Activated CD4-positive, alpha-beta T cell treated with anti-CD3 and anti-CD28 coated beads for 1 hour (primary cell): ENCODE measurements around the gene GJB1.

ENCODE experiments used
- DNase-seq: peaks from one replicate; pipeline ENCODE4 v3.0.0-alpha.2; 2020

GJB1 gene

GRCh38 chrX:71215338-71215912 lies 7.6 kb upstream of the GJB1 start:
- no peak for DNase-seq

GRCh38 chrX:71216485-71216884 lies 6.5 kb upstream of the GJB1 start:
- DNase-seq = no peak

GRCh38 chrX:71217298-71217697 lies 5.7 kb upstream of the GJB1 start:
- DNase-seq = no peak

GRCh38 chrX:71221145-71221544 lies 1.9 kb upstream of the GJB1 start:
- DNase-seq = no peak

- no peak for DNase-seq
Observed at GRCh38 chrX:71224098-71224708, 1.2 kb downstream of the GJB1 start.

- no peak for DNase-seq
Observed at GRCh38 chrX:71225009-71225408, 2.0 kb downstream of the GJB1 start.

GRCh38 chrX:71225676-71226075 lies 2.7 kb downstream of the GJB1 start:
- no peak for DNase-seq

- no peak for DNase-seq
Observed at GRCh38 chrX:71227370-71228062, 4.5 kb downstream of the GJB1 start.

- DNase-seq = no peak
Observed at GRCh38 chrX:71228063-71228642, 5.1 kb downstream of the GJB1 start.

- DNase-seq = no peak
Observed at GRCh38 chrX:71235482-71235881, 12.5 kb downstream of the GJB1 start.

GRCh38 chrX:71236836-71237235 lies 13.8 kb downstream of the GJB1 start:
- DNase-seq = no peak

- DNase-seq = no peak
Observed at GRCh38 chrX:71239781-71240180, 16.8 kb downstream of the GJB1 start.

- DNase-seq = no peak
Observed at GRCh38 chrX:71241301-71241700, 18.3 kb downstream of the GJB1 start.

GRCh38 chrX:71244359-71245128 lies 21.5 kb downstream of the GJB1 start:
- no peak for DNase-seq

GRCh38 chrX:71245159-71245558 lies 22.1 kb downstream of the GJB1 start:
- DNase-seq = no peak

- no peak for DNase-seq
Observed at GRCh38 chrX:71250841-71251240, 27.8 kb downstream of the GJB1 start.

GRCh38 chrX:71251466-71251973 lies 28.5 kb downstream of the GJB1 start:
- DNase-seq = no peak

GRCh38 chrX:71252221-71252620 lies 29.2 kb downstream of the GJB1 start:
- no peak for DNase-seq

GRCh38 chrX:71253253-71254091 lies 30.4 kb downstream of the GJB1 start:
- DNase-seq = no peak

GRCh38 chrX:71254092-71254963 lies 31.3 kb downstream of the GJB1 start, which contains the start of gene ZMYM3:
Gene ZMYM3 (minus strand): TSS chrX:71254140. CDS start chrX:71253255, 885 bp downstream.
- peak; percentile 62 for DNase-seq

GRCh38 chrX:71256051-71256450 lies 33.0 kb downstream of the GJB1 start:
- DNase-seq = no peak
